Middle frontal gyrus (tissue), 1 donor: ENCODE data around the gene FAH.

Source experiments
- DNase-seq: peaks from one replicate; pipeline ENCODE4 v3.0.0-alpha.2; 2015; ENCODE audit warnings: low spot score; ENCODE audit errors: extremely low spot score

FAH gene

GRCh38 chr15:80194914-80195313 lies 42.1 kb downstream of the FAH start:
- DNase-seq = no peak

- no peak for DNase-seq
Observed at GRCh38 chr15:80199366-80199765, 46.6 kb downstream of the FAH start.

GRCh38 chr15:80199869-80200268 lies 47.1 kb downstream of the FAH start:
- DNase-seq = no peak

- no peak for DNase-seq
Observed at GRCh38 chr15:80201256-80202015, 48.6 kb downstream of the FAH start.

DNA sequence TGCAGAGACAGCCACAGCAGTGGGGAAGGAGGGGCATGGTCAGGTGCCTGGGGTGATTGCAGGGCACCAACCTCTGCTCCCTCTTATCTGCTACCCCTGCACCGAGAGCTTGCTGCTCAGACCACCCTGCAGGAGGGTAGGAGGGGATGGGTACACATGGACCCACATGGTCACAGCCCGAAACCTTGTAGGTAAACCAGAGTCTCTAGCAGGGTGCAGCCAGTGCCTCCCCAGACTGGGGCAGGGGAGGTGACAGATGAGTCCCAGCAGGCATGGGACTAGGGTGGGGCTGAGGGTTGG lies 49.2 kb downstream of the FAH start:
- no peak for DNase-seq

DNA sequence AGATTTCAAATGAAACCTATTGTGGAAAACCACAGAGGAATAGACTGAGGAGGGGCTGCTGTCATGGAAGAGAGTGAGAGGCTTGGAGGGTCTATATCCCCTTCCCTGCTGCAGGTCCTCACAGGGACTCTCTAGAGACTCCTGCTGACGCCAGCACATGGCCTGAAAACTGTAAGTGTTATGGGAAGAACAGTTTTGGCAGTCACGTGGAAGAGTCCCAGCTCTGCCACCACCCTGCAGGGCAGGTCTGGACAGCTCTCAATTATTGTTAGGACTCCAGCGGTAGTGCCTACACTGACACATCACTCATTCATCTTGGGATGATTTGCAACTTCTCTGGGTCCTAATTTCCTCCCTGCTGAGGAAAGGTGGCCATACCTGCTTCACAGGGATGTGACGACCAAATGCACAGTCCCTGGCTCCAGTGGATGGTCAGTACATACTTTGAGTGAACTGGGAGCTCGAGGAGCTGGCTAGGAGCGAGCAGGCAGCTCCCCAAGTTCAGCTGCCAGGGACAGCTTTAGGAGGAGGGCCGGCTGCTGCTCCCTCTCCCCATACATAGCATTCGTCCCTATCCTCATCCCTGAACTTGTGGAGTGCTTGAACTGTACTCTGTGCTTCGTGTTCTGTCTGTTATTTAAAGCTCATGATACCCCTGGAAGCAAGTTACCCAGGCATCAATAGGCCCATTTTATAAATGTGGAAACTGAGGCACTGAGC lies 50.0 kb downstream of the FAH start:
- no peak for DNase-seq

DNA sequence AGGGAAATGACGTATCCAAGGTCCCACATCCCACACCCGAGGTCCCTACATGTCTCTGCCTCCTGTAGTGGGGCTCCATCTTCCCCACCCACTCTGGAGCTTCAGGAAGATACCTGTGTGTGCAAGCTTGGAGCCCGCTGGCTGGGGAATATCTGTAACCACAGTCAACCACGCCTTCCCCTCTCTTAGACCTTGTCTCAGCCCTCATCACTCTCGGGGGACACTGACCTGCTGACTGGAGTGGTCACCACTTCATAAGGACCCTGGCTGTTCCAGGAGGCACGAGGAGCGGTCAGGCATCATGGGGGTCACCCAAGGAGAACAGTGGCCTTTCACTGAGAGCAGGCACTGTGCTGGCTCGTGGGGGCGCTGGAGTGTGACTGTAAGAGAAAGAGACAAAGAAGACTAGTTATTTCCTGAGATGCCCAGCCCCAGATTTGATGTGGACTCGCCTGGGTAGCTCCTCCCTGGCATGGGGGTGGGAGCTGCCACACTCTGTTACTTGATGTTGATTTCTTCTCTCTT lies 50.6 kb downstream of the FAH start:
- DNase-seq = no peak

DNA sequence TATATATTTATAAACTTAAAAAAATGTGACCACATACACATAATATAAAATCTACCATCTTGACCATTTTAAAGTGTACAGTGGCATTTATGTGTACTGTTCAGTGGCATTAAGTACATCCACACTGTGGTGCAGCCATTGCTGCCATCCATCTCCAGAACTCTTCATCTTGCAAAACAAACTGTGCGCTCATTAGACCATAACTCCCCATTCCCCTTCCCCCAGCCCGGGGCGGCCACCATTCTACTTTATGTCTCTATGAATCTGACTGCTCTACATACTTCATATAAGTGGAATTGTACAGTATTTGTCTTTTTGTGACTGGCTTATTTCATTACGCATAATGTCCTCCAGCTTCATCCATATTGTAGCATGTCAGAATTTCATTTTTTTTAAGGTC lies 51.4 kb downstream of the FAH start:
- DNase-seq = no peak

- DNase-seq = no peak
Observed at GRCh38 chr15:80207887-80208286, 55.1 kb downstream of the FAH start.

DNA sequence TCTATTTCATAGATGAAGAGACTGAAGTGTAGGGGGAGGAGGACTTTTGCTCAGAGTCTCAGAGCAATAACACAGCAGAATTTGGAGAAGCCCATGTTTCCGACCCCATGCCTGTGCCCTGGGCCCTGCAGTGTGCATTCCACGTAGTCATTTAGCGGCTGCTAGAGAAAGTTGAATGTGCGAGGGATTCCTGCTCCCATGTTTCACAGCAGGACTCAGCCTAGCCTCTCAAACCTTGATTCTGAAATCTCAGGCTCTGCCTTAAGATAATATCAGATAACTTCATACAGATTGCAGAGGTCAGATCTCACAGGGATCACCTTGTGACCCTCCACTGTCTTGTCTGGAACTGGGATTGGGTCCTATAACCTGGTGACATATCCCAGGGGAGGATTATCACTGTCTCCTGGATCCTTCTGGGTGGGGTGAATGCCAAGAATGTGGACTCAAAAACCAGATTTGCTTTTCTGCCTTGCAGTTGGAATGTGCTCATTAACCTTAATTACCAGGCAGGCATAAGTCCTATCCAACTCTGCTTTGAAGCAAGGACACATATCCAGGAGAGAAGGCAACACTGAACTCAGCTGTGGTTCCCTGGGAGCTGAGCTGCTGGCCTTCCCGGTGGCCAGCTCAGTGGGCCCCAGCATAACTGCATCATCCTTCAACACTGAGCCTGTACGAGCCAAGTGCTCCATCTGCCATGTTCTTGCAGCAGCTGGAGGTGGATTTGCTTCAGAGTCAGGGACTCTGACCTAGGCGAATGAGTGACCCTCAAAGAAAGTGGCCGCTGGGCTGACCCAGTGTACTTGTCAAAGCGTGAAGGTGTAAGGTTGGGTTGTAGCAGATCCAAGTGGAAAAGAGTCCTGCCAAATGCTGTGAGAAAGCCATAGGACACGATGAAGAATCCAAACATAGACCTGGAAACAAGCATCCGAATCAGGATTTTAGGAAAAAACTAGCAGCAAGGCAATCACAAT lies 56.2 kb downstream of the FAH start:
- no peak for DNase-seq

DNA sequence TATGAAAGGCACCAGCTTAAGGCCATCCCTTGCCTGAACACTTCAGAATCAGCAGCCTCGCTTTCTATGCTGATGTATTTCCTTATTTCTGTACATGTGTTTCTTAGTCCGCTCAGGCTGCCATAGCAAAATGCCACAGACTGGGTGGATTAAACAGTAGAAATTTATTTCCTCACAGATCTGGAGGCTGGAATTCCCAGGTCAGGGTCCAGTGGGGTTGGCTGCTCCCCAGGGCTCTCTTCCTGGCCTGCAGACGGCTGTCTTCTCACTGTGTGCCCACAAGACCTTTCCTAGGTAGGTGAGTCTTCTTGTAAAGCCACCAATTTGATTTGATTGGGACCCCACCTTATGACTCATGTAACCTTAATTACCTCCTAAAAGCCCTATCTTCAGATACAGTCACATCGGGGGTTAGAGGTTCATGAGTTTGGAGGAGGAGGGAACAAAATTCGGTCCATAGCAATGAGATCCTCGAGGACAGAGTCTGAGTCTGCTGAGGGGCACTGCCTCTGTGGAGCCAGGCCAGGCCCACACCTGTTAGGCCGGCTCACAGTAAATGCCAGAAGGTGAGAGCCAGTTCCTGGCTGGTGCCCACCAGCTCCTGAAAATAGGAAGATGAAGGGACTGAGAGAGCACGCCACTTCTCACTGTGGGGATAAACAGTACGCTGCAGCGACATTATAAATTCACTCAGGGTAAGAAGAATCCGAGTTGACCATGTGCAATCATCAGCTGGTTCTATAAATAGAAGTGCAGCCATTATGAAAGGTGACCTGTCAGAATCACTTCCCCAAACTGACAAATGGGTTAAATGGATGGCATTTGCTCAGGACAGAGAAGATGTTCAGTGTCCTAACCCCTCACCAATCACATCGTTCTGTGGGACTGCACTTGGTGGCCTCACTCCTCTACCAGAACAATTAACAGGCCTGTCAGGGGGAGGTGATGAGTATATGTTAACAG lies 58.1 kb downstream of the FAH start:
- no peak for DNase-seq

DNA sequence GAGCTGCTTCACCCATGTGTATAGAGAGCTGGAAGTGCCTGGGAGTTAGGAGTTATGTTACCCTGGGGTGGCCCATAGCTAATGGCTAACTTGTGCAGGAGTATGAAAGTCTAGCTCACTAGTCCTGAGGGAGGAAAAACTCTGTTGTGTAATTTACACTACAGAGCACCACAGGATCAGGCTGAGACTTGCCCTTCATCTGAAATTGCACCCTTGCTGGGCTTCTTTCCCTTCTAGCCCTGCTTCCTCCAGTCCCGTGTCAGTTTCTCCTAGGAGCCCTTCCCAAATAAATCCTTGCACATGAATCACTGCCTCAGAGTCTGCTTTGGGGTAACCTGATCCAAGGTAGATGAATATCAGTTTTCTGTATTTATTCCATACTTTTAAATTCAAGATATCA lies 59.2 kb downstream of the FAH start:
- no peak for DNase-seq

- DNase-seq = no peak
Observed at GRCh38 chr15:80214910-80215309, 62.1 kb downstream of the FAH start.

- DNase-seq = no peak
Observed at GRCh38 chr15:80216141-80216540, 63.3 kb downstream of the FAH start.

GRCh38 chr15:80216911-80217310 lies 64.1 kb downstream of the FAH start:
- no peak for DNase-seq

GRCh38 chr15:80217327-80217900 lies 64.6 kb downstream of the FAH start:
- no peak for DNase-seq

DNA sequence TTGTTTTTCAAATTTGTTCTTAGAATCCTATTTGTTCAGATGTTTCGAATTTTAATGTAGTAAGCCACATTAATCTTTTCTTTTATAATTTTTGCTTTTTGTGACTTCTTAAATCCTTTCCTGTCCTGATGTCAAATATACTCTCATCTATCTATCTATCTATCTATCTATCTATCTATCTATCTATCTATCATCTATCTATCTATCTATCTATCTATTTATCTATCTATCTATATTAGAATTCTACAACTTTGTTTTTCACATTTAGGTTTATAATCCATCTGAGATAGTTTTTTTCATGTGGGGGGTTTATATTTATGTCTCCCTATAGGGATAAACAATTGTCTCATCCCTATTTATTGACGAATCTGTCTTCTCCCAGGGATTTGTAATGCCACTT lies 67.2 kb downstream of the FAH start:
- DNase-seq = no peak

DNA sequence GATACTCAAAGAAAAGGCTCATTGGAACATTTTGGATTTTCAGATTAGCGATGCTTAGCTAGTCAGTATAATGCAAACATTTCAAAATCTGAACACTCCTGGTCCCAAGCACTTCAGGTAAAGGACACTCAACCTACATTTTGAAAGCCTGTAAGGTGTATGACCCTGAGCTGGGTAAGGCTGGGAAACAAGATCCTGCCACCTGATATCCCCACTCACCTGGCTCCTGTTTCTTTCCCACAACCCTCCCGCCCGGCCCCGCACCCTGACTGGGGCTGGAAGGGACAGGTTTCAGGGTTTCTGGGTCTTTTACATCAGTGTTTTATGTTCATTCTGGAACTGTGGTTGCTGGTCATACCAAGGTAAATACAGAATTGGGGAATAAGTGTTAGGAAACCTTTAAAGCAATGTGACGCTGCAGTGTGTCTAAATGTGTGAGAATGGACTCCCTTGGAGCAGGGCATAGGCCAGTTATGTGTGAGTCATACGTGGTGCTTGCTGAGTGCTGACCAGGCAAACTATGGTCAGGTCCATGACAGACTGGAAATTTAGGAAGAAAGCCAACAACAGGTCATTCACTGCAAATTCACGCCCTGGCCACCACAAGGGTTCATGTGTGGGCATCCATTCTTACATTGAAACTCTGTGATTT lies 76.3 kb downstream of the FAH start:
- DNase-seq = no peak

DNA sequence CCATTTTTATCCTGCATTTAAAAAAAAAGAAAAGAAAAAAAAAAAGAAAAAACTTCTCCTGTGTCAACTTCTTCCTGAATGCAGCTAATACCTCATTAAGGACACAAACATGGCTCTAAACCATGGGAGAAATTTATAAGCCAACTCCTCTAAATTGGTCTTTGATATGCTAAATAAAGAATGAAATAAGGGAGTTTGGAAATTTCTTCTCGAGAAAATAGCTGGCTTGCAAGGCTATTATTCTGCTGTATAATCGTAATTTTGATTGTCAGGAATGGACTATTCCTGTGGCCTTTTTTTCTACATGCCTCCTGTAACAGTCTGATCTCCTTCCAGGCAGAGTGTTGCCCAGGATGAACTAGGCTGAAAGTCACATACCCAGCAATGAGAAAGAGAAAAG lies 78.6 kb downstream of the FAH start:
- no peak for DNase-seq

DNA sequence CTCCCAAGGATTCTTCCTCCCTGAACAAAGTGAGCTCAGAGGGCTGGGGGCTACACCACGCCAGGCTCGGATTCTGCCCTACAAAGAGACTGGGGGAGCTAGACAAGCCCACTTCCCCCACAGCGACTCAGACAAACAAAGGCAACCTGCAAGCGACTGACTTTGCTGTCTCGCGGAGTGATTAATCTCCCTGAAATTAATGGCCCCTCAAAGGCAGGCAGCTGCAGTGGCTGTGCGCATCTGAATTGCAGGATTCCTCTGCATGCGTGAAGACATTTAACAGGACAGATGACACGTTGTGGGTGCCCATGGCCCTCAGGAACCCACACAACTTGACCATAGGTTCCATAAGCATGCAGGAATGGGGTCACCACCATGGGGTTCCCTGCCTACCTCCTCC lies 80.8 kb downstream of the FAH start:
- no peak for DNase-seq
